Superior temporal gyrus (tissue), 1 donor: Measurements from ENCODE around the gene ERMP1.

Experiments used
- DNase-seq: peaks from one replicate; pipeline ENCODE4 v3.0.0-alpha.2; 2016; ENCODE audit errors: extremely low spot score

ERMP1 gene

GRCh38 chr9:5853617-5854016 lies 20.7 kb upstream of the ERMP1 start:
- DNase-seq = no peak

- no peak for DNase-seq
These were observed 20.1 kb upstream of the ERMP1 start for GRCh38 chr9:5852987-5853386.

DNA sequence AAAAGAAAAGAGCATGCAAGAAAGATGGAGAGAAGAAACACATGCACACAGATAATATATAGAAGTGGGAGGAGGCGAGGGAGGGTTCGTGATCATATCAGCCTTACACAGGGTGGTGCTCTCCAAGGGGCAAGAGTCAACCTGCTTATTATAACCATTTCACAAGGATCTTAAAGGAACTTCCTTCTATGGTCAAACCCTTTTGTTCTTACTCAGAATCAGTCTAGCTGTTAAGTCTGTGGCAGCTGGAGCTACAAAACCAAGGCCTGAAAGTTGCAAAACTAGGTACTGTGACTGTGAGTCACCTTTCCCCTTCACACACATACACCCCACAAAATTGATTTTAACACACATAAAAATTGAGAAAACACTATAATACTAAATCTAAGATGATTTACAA lies 18.5 kb upstream of the ERMP1 start:
- DNase-seq = no peak

DNA sequence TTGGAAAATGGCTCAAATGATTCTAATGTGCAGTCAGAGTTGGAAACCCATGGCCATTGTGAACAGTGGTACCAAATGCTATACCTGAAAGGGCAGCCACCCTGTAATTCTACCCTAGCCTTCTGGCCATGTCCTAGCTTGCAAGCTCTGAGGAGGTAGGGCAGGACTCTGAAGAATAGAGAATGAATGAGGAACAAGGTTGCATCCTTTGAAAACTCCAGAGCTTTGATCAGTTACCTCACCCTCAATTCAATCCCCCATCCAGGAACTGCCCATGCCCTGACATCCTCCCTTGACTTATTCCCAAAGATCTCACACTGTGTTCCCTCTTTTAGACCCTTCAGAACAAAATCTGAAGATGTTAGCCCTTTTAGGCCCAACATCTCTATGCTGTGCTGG lies 17.8 kb upstream of the ERMP1 start:
- no peak for DNase-seq

DNA sequence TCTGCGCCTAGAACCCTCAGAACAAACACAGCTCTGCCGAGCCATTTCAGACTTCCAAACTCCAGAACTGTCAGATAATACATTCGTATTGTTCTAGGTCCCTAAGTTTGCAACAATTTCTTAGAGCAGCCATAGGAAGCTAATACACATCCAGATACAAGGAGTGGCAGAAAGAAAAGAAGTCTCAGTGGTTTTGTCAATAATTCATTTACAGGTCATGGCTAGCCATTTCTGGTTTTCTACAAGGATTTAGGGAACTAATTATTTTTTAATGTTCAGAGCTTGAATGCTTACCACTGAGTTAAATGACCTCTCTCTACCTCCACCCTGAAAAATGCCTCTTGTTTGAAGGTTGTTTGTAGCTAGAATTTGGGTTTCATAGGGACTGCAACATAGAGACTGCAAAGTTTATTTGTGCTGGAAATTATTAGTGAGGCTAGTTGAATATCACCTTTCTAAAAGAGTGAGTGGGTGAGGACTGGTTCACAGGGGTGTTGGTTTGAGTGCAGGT lies 15.5 kb upstream of the ERMP1 start:
- no peak for DNase-seq

DNA sequence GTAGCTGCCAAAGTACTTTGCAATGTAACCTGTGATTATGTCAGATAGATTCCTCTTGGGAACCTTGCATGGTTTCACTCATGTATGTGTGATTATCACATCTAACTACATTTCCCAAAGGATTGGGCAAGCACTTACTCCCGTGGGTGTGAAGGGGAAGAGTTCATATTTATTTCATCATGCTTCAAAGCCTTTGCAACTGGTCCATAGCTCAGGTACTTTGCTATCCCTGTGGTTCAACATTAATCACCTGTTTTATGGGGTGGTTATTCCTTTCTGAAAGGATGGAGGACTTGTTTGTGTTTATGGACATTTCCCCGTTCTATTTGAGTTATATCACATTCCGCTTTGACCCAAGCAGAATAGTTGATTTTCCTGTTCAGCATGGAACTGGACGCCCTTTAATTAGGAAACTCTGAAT lies 13.6 kb upstream of the ERMP1 start:
- no peak for DNase-seq

DNA sequence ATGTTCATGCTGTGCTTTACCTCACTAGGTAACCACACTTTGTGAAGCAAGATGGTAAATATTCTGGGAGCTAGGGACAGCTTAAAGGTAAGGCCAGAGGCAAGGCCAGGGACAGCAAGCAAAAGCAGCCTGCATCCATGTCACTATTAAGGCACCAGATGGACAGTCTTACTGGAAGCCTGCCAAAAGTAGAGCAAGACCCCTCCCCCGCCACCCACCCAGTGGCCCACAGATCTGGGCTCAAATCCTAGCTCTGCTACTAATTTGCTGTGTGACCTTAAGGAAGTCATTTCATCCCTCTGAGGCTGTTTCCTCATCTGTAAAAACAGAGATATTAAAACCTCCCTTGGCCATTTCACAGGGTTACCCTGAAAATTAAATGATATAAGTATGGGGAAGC lies 13.2 kb upstream of the ERMP1 start:
- no peak for DNase-seq

DNA sequence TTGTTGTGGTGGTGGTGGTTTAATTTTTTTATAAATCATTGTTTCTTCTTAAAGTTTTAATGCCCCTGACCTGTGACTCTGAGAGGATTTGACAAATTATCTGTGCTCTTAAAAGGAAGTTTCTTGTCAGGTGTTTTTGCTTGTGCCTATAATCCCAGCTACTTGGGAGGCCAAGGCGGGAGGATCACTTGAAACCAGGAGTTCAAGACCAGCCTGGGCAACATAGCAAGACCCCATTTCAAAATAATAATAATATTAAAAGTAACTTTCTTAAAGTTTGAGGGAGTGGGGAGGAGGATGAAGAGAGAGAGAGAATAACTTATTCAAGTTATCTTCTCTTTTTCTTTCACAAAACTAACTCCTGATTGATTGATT lies 12.2 kb upstream of the ERMP1 start:
- no peak for DNase-seq

DNA sequence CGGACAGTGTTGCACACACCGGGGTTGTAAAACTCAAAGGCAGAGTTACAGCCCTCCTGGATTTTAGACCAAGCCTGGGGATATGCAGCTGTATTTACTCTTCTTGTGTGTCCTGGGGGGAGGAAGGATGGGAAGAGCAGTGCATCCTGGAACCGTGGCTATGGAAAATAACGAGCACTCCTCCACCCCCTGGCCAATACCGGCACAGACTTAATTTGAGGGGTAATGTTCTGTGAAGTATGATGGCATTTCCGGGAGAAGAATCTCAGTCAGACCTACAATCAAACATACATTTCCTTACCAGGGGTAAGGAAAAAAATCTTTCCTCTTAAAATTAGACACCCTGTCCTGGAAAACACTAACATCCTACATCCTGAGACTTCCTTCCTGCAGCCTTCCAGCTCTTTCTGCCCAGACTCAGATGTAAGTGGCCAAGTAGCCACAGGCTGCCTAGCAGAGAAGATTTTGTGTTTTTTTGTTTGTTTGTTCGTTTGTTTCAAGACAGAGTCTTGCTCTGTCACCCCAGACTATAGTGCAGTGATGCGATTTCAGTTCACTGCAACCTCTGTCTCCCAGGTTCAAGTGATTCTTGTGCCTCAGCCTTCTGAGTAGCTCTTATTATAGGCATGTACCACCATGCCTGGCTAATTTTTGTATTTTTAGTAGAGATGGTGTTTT lies 11.0 kb upstream of the ERMP1 start:
- DNase-seq = no peak

- no peak for DNase-seq
These were observed 10.2 kb upstream of the ERMP1 start for GRCh38 chr9:5842929-5843793.

GRCh38 chr9:5841771-5842573 lies 9.1 kb upstream of the ERMP1 start:
- DNase-seq = no peak

DNA sequence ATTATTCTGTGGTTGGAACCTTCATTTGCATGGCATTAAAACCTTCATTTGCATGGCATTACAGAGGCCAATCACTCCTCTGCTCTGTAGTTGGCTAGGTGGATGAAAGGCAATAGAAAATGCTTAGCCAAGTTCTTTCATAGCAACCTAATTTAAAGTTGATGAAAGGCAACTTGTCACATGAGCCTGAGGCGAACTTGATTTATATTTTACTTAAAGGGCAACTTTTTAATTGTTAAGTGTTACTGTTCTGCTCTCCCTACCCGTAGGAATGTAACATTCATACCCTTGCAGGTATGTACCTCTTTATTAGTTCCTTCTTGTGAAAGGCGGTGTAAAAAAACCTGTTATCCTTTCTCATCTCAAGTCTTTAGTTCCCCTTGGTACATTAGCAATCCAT lies 7.9 kb upstream of the ERMP1 start:
- DNase-seq = no peak

GRCh38 chr9:5839572-5839902 lies 6.6 kb upstream of the ERMP1 start:
- DNase-seq = no peak

GRCh38 chr9:5838884-5839571 lies 6.1 kb upstream of the ERMP1 start:
- DNase-seq = no peak

GRCh38 chr9:5835808-5836207 lies 2.9 kb upstream of the ERMP1 start:
- DNase-seq = no peak

DNA sequence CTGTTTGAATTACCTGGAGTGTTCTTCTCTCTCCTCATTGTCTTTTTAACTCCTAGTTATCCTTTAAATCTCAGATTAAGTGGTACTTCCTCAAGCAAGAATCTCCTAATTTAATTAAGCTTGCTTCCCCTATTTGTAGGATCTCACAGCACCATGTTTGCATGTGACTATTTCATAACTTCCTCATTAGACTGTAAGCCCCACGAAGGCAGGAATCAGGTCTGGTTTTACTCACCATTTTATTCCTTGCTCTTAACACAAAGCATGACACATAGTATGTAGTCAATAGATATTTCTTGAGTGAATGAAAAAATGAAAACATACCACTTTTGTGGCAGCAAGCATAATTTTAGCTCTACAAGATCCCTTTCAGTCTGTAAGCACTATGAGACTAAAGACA lies 1.3 kb upstream of the ERMP1 start:
- no peak for DNase-seq

GRCh38 chr9:5832071-5832537 lies 813 bp downstream of the ERMP1 start:
- no peak for DNase-seq

- no peak for DNase-seq
These were observed 6.9 kb downstream of the ERMP1 start for GRCh38 chr9:5825895-5826622.

DNA sequence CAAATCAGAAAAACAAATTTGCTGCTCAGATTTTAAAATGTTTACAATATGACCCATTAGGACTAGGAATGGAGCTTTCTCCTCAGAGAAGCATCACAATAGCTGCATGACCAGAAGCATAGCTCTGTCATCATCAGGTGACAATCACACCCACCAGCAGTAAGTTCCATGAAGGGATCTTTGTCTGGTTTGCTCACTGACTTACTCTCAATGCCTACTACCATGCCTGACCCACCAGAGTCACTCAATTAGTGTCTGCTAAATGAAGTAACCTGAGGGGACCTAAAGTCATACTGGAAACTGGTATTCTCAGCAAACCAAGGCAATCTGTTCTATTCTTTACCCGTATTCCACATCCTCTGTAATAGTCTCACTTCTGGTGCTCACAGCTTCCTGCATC lies 7.7 kb downstream of the ERMP1 start:
- DNase-seq = peak; percentile 73

DNA sequence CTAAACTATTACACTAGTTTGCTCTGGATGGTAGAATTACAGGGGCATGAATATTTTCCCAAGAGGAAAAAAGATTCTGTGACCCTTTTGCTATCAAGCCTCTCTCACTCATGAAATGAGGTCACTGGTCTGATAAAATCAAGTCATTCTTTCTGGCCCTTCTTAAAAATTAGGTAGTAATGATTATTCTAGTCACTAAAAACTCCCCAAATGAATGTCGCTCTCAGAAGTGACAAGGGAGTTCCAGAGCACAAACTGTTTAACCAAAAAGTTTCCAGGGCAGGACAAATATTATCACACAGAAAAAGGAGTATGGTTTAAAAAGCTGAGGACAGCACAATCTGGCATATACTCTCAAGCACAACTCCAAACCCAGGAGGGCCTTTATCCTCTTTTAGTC lies 12.5 kb downstream of the ERMP1 start:
- DNase-seq = no peak

DNA sequence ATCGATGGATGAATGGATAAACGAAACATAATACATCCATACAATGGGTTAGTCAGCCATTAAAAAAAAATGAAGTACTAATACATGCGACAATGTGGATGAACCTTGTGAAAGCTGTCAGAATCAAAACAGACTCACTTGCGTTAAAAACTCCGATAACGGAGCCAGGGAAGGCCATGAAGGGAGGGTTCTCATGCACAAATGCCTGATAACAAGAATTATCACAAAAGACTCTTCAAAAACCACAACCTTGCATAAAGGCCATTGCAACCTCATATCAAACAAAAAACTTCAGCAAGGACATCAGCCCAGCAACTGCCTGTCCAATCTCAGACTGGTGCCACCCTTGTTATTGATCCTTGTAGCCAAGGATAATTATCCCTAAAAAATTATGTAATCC lies 13.7 kb downstream of the ERMP1 start:
- DNase-seq = no peak
